Heart left ventricle (tissue), 16 donors: ENCODE measurements around the gene LINGO3. TPM values are rescaled to one million over a fixed set of nuclear protein-coding genes. Genes with fewer than 3 reads are reported as not detected.

Experiments
- ATAC-seq, 4 donors: fragments of 200-7000 bp; cut with Tn5 transposase; one replicate each; pipeline ENCODE4 v1.9.1; 2020 to 2022; ENCODE audit warnings: moderate library complexity in 4 of 4, mild to moderate bottlenecking in 3 of 4, moderate number of reproducible peaks in 1 of 4
- DNase-seq, 5 donors: peaks; one replicate each; pipeline ENCODE4 v3.0.0-alpha.2; 2020
- H3K27ac ChIP-seq, 12 donors: fragments of 200-600 bp; sonication (generic) in 4 of 12; one replicate each; pipeline versions ENCODE4 v1.5.0 to v1.8.0; 2016 to 2022; ENCODE audit warnings: mild to moderate bottlenecking in 2 of 12
- H3K27me3 ChIP-seq, 9 donors: fragments of 200-600 bp; sonication (generic) in 2 of 9; one replicate each; pipeline versions ENCODE4 v1.5.1 to v1.8.0; 2016 to 2022; ENCODE audit warnings: mild to moderate bottlenecking in 3 of 9
- H3K36me3 ChIP-seq, 9 donors: fragments of 200-600 bp; sonication (generic) in 2 of 9; one replicate each; pipeline versions ENCODE4 v1.5.0 to v1.8.0; 2018 to 2022; ENCODE audit warnings: mild to moderate bottlenecking in 2 of 9
- H3K4me1 ChIP-seq, 12 donors: fragments of 200-600 bp; sonication (generic) in 4 of 12; one replicate each; pipeline versions ENCODE4 v1.5.0 to v1.8.0; 2016 to 2022; ENCODE audit warnings: mild to moderate bottlenecking in 3 of 12
- H3K4me3 ChIP-seq, 12 donors: fragments of 200-600 bp; sonication (generic) in 4 of 12; one replicate each; pipeline versions ENCODE4 v1.5.0 to v1.8.0; 2017 to 2022; ENCODE audit warnings: mild to moderate bottlenecking in 9 of 12, moderate library complexity in 4 of 12
- H3K9me3 ChIP-seq, 12 donors: fragments of 200-600 bp; sonication (generic) in 4 of 12; one replicate each; pipeline versions ENCODE4 v1.5.0 to v1.8.0; 2016 to 2022; ENCODE audit warnings: mild to moderate bottlenecking in 1 of 12
- CTCF ChIP-seq, 12 donors: fragments of 200-600 bp; sonication (generic) in 4 of 12; IDR thresholded peaks; one replicate each; pipeline versions ENCODE4 v1.5.0 to v1.8.0; 2018 to 2022; ENCODE audit warnings: antibody characterized with exemption in 12 of 12, mild to moderate bottlenecking in 5 of 12
- POLR2A ChIP-seq, 2 donors: fragments of 450-650 bp; IDR thresholded peaks; one replicate each; pipeline ENCODE4 v1.6.1; 2017; ENCODE audit warnings: antibody characterized with exemption in 2 of 2, mild to moderate bottlenecking in 2 of 2, moderate library complexity in 2 of 2
- WGBS, 4 donors: extraction: QIAGEN DNeasy Blood & Tissue Kit in 2 of 4; methylation state at CpG; one replicate each; pipeline versions ENCODE4 v1.1.5 to v1.1.7; 2013 to 2018; 5-methylcytosine and 5-hydroxymethylcytosine counted together
- intact Hi-C, 10 donors: fragments of 100-400 bp; cut with DNase I; formaldehyde crosslinking; loops; one replicate each; pipeline versions ENCODE4 v1.11.1 to v1.14.2; 2022
- polyA plus RNA-seq, 2 donors: library from polyadenylated mRNA; stranded (reverse); fragments of 200-250 nt; gene quantifications; one replicate each; pipeline ENCODE4 v1.2.3, GENCODE V29; 2013
- total RNA-seq, 9 donors: library from RNA; depleted of rRNA in 2 of 9; stranded (reverse); fragments of >200 nt in 2 of 9; fragmentation: NEBNext Ultra II Directional in 3 of 9; extraction: Animal tissue kit (Norgen Biotek cat#: 25700) in 3 of 9; gene quantifications; one replicate each; pipeline versions ENCODE4 v1.1.0 to v1.2.4, GENCODE V29; 2016 to 2023
- donor health status: ischemic (EF 13 %, LVEDD 7.1; RV severe dilation, severe dysfunction).
- donor health status: healthy with polysubstance abuse.
- donor health status: DM: no; HTN: yes; CAD: no.
- donor health status: DM: no; HTN: no; CAD: no.
- donor health status: ischemic (EF 25% LVEDD 6.9; RV normal size, moderate dysfunction).
- donor health status: ischemic (EF 25% LVEDD 5.7; RV mildly dilated, moderate dysfunction).
- donor health status: healthy.
- donor health status: DM: yes; HTN: yes; CAD: no.
- donor health status: ischemic (EF 35%, LVEDD 5.7; RV mildly dilated, moderate dysfunction).
- donor health status: nonischemic (EF 11% LVEDD 7.7; RV severe dilation, severe dysfunction).
- donor health status: DM: yes; HTN: yes; CAD: no.
- donor health status: PGD.
- donor health status: ischemic (EF 29% LVEDD 5.4; RV normal size, mild dysfunction).
- donor health status: nonischemic (EF 23%, LVEDD 6.1; RV moderate dilation, normal function).

LINGO3 gene
- total and polyA plus RNA-seq, 11 donors = 0.50 TPM; not detected in 10

- intact Hi-C loops = no loop called here
- ATAC-seq (no peak), DNase-seq (no peak)
- peaks cover 2 to 59% (median 33%) of the 10 kb centered on the region in 12 donors for H3K4me1 ChIP-seq
- no peak for TF ChIP-seq POLR2A (IDR thresholded peaks at IDR 0.05)
- TF ChIP-seq CTCF (IDR thresholded peaks at IDR 0.05) = no peak
- peak overlapping the region; percentile 18 to 69 (median 38) for H3K4me3 ChIP-seq
- peak overlapping the region in 1 of 12 donors; percentile 84 for H3K27ac ChIP-seq
- H3K36me3 ChIP-seq = no peaks in the 10 kb centered on the region
- H3K27me3 ChIP-seq = peaks cover 35 to 80% (median 55%) of the 10 kb centered on the region in 9 donors
- no peaks in the 10 kb centered on the region for H3K9me3 ChIP-seq
- 2 to 3% (median 3%) methylated on average over 17 to 82 of the region's 82 CpGs for WGBS, 4 donors
Measured at GRCh38 chr19:2290441-2291184, 17.3 kb downstream of the LINGO3 start.

- TF ChIP-seq POLR2A (IDR thresholded peaks at IDR 0.05) (no peak), CTCF (IDR thresholded peaks at IDR 0.05) (no peak)
- peaks cover 2 to 53% (median 30%) of the 10 kb centered on the region in 12 donors for H3K4me1 ChIP-seq
- ATAC-seq = peak in 3 of 4 donors; percentile 24 to 46 (median 35)
- intact Hi-C loops = loop anchor here in 1 of 10 donors (10.0 kb wide), 1 partner anchor 105 kb away; no protein-coding TSS in a partner anchor
- H3K27ac ChIP-seq = peak overlapping the region in 3 of 12 donors; percentile 10 to 84 (median 11)
- no peaks in the 10 kb centered on the region for H3K9me3 ChIP-seq
- WGBS, 4 donors = 1 to 2% (median 2%) methylated on average over 20 to 74 of the region's 74 CpGs
- peak overlapping the region; percentile 18 to 69 (median 38) for H3K4me3 ChIP-seq
- peak in 1 of 5 donors; percentile 55 for DNase-seq
- H3K36me3 ChIP-seq = no peaks in the 10 kb centered on the region
- peaks cover 35 to 80% (median 55%) of the 10 kb centered on the region in 9 donors for H3K27me3 ChIP-seq
Measured at GRCh38 chr19:2289714-2290435, 18.1 kb downstream of the LINGO3 start.

- H3K27ac ChIP-seq = peak overlapping the region in 3 of 12 donors; percentile 10 to 84 (median 11)
- H3K36me3 ChIP-seq = no peaks in the 10 kb centered on the region
- peak overlapping the region in 4 of 12 donors; percentile 38 to 69 (median 45) for H3K4me3 ChIP-seq
- intact Hi-C loops = loop anchor here in 1 of 10 donors (10.0 kb wide), 1 partner anchor 106 kb away; no protein-coding TSS in a partner anchor
- H3K4me1 ChIP-seq = peaks cover 2 to 45% (median 23%) of the 10 kb centered on the region in 12 donors
- no peak for TF ChIP-seq CTCF (IDR thresholded peaks at IDR 0.05)
- no peak for TF ChIP-seq POLR2A (IDR thresholded peaks at IDR 0.05)
- no peaks in the 10 kb centered on the region for H3K9me3 ChIP-seq
- DNase-seq (no peak), ATAC-seq (no peak)
- 56 to 61% (median 59%) methylated on average over 25 to 28 of the region's 28 CpGs for WGBS, 4 donors
- peaks cover 35 to 78% (median 53%) of the 10 kb centered on the region in 9 donors for H3K27me3 ChIP-seq
Measured at GRCh38 chr19:2288818-2289713, 18.9 kb downstream of the LINGO3 start.
